Lower leg skin (tissue), 4 donors: Measurements from ENCODE around the gene DRGX. TPM values are rescaled to one million over a fixed set of nuclear protein-coding genes. Genes with fewer than 3 reads are reported as not detected.

Source experiments
- DNase-seq, 2 donors: peaks; one replicate each; pipeline ENCODE4 v3.0.0-alpha.2; 2019; ENCODE audit warnings: low spot score in 2 of 2
- H3K4me3 ChIP-seq: fragments of 200-600 bp; sonication (generic); 2 replicates; pipeline ENCODE4 v1.5.1; 2017; ENCODE audit warnings: mild to moderate bottlenecking, low read depth; ENCODE audit not compliant: poor library complexity, severe bottlenecking
- POLR2A ChIP-seq, 2 donors: fragments of 450-650 bp; IDR thresholded peaks; one replicate each; pipeline ENCODE4 v1.6.1; 2016 to 2017; ENCODE audit warnings: antibody characterized with exemption in 2 of 2, mild to moderate bottlenecking in 1 of 2, moderate library complexity in 1 of 2
- WGBS, 2 donors: methylation state at CpG; one replicate each; pipeline ENCODE4 v1.1.5; 2018; 5-methylcytosine and 5-hydroxymethylcytosine counted together
- intact Hi-C: fragments of 100-400 bp; cut with DNase I; formaldehyde crosslinking; loops from one replicate; pipeline ENCODE4 v1.15.0; 2023; ENCODE audit warnings: low total_unique reads
- total RNA-seq, 4 donors: library from RNA; depleted of rRNA; stranded (reverse); fragments of >200 nt; gene quantifications; one replicate each; pipeline ENCODE4 v1.1.0, GENCODE V29; 2016
- TF ChIP-seq, protein P1 (sequence below), 3 donors: fragments of 450-650 bp; IDR thresholded peaks; one replicate each; pipeline ENCODE4 v1.5.1; 2016; ENCODE audit warnings: antibody characterized with exemption in 3 of 3, mild to moderate bottlenecking in 3 of 3, moderate library complexity in 2 of 3

Gene DRGX
- total RNA-seq, 4 donors from 2014 or later, result not detected

DNA sequence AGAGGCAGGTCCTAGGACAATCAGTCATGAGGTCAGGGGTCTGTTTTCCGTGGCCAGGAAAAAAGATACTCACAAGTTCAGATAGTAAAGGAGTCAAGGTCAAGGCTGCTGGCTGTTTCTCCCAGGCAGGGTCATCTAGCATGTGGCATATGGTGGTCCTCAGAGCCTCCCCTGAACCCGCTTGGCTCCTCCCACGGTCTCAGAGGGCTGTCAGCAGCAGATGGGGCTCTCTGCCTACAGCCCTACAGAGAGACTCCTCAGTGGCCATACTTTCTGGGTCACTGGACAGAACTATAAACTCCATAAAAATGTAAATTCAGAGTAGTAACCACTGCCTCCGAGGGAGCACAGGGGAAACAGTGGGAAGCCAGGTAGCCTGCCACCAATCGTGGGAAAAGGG is 11.3 kb upstream of the DRGX start:
- 73 to 80% methylated on average over 5 of the region's 5 CpGs for WGBS, 2 donors
- intact Hi-C loops, result loop anchor here (5.0 kb wide), 1 partner anchor 110 kb away; no protein-coding TSS in a partner anchor
- no peak overlapping the region for H3K4me3 ChIP-seq
- peak in 1 of 2 donors; percentile 46 for DNase-seq
- TF ChIP-seq, protein P1, sequence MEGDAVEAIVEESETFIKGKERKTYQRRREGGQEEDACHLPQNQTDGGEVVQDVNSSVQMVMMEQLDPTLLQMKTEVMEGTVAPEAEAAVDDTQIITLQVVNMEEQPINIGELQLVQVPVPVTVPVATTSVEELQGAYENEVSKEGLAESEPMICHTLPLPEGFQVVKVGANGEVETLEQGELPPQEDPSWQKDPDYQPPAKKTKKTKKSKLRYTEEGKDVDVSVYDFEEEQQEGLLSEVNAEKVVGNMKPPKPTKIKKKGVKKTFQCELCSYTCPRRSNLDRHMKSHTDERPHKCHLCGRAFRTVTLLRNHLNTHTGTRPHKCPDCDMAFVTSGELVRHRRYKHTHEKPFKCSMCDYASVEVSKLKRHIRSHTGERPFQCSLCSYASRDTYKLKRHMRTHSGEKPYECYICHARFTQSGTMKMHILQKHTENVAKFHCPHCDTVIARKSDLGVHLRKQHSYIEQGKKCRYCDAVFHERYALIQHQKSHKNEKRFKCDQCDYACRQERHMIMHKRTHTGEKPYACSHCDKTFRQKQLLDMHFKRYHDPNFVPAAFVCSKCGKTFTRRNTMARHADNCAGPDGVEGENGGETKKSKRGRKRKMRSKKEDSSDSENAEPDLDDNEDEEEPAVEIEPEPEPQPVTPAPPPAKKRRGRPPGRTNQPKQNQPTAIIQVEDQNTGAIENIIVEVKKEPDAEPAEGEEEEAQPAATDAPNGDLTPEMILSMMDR (IDR thresholded peaks at IDR 0.05), result no peak
- TF ChIP-seq POLR2A (IDR thresholded peaks at IDR 0.05), result no peak

DNA sequence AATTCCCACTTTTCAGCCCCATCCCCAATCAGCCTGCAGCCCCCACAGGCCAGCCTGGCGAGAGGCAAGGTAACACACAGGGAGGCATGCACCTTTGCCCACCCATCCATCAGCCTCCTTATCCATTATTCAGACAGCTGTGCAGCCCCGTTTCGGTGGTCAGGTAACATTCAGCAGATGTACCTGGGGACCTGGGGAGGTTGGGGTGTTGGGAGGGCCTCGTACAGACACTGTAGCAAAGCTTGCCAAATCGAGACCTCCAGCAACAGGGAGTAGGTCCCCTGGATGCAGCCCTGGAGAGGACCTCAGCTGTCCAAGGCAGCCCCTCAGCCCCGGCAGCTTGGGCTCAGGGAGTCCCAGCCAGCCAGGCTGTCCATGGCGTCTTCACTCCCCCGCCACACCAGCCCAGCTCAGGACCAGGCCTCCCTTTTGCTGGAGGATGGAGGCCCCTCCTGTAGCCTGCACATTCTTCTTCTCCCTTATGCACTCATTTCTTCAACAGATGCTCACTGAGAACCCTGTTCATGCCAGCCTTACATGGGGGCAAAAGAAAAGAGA is 8.5 kb upstream of the DRGX start:
- DNase-seq, result peak in 1 of 2 donors; percentile 75
- WGBS, 2 donors, result 85 to 86% methylated on average over 8 of the region's 8 CpGs
- H3K4me3 ChIP-seq, result no peak overlapping the region
- TF ChIP-seq POLR2A (IDR thresholded peaks at IDR 0.05), result no peak
- TF ChIP-seq, protein P1 (IDR thresholded peaks at IDR 0.05), result no peak
- intact Hi-C loops, result no loop called here

DNA sequence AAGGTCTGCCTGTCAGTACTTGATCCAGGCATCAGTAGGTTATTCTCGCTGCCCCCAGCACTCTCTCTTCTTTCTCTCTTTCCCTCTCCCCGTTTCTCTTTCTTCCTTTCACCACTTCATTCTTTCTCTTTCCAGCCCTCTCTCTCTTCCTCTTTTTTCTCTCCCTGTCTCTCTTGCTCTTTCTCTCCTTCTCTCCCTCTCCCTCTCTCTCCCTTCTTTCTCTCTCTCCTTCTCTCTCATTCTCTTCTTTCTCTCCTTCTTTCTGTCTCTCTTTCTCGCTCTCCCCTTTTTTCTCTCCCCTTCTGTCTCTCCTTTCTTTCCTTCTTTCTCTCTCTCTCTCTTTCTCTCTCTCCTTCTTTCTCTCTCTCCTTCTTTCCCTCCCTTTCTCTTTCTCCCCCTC is 7.5 kb upstream of the DRGX start:
- 58 to 61% methylated on average over 3 of the region's 3 CpGs for WGBS, 2 donors
- DNase-seq, result no peak
- TF ChIP-seq, protein P1 (IDR thresholded peaks at IDR 0.05), result no peak
- TF ChIP-seq POLR2A (IDR thresholded peaks at IDR 0.05), result no peak
- no peak overlapping the region for H3K4me3 ChIP-seq
- intact Hi-C loops, result no loop called here

DNA sequence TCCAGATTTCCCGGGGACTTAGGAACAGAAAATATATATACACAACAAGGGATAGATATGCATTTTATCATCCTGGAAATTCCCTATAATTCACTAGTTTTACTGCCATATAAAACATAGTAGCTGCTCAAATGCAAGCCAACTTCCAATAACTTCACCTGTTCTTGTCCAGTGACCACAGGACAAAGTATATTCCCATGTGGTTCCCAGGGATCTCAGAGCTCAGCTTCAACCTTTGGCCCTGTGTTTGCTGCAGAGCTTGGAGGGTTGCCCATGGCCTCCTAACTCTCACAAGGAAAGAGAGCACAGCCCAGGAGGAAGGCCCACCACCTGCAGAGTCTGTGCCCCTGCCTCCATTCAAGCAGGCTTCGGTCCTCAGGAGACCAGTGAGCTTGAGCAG is 4.5 kb upstream of the DRGX start:
- 61 to 90% methylated on average over 2 of the region's 2 CpGs for WGBS, 2 donors
- TF ChIP-seq POLR2A (IDR thresholded peaks at IDR 0.05), result no peak
- TF ChIP-seq, protein P1 (IDR thresholded peaks at IDR 0.05), result no peak
- peak in 1 of 2 donors; percentile 53 for DNase-seq
- intact Hi-C loops, result no loop called here
- H3K4me3 ChIP-seq, result no peak overlapping the region

DNA sequence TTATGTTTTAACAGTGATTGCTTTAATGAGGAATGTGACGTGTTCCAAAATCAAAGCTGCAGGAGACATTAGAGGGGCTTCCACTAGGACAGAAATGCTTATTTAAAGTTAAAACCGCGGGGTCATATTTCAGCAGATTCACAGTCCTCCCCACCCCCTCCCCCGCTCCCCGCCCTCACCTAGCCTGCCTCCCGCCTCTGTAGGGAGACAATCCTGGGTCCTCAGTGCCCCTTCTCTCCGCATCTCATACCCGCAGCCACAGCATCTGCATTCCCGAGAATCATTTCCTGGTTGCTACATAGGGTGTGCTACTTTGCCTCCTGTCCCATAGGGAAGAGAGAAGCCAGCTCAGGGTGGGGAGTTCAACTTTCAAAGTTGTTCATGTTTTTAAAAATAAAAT is 3.1 kb upstream of the DRGX start:
- TF ChIP-seq, protein P1 (IDR thresholded peaks at IDR 0.05), result no peak
- TF ChIP-seq POLR2A (IDR thresholded peaks at IDR 0.05), result no peak

More for the DNA sequence above, 3.1 kb upstream of the DRGX start:
- no peak for DNase-seq
- intact Hi-C loops, result no loop called here
- WGBS, 2 donors, result 5 to 8% methylated on average over 9 of the region's 9 CpGs
- no peak overlapping the region for H3K4me3 ChIP-seq
